ENCODE results near the gene SNED1. TPM values are rescaled to one million over a fixed set of nuclear protein-coding genes. Genes with fewer than 3 reads are reported as not detected.

The SNED1 gene
- total and polyA plus RNA-seq, 9 of the 15 experiments (the other 6 are each of a cell fraction or from before 2014, with no cell fraction given): 0.03 to 0.07 (median 0.05) TPM; not detected in 5

GRCh38 chr2:241094172-241094571, 95.8 kb downstream of the SNED1 start:
- ATAC-seq: no peak

More at GRCh38 chr2:241094172-241094571, 95.8 kb downstream of the SNED1 start:
- CTCF ChIA-PET (ENCODE audit: low intra/inter-chr PET ratio): no interaction called here
- H4K20me1 ChIP-seq (replicated peaks; ENCODE audit: control insufficient read depth, insufficient read depth, low read length): no peaks in the 10 kb centered on the region
- H3K4me1 ChIP-seq (replicated peaks in 1 of 2; ENCODE audit: control insufficient read depth in 2 of 2, insufficient read depth in 2 of 2, low read length in 2 of 2): no peaks in the 10 kb centered on the region
- no peak overlapping the region for H3K27ac ChIP-seq (ENCODE audit: extremely low read depth, low read depth, low read length)
- in situ Hi-C loops (cut with MboI): no loop called here
- H3K9ac ChIP-seq (ENCODE audit: insufficient read depth in 1 of 2, low read depth in 2 of 2, low read length in 2 of 2): no peak overlapping the region
- H3K4me3 ChIP-seq: no peak overlapping the region
- DNase-seq (ENCODE audit: extremely low read depth in 1 of 4, low spot score in 3 of 4) (no peak), FAIRE-seq (no peak)
- peaks cover 73% of the 10 kb centered on the region; the same call in 2 of the 3 replicates for H3K36me3 ChIP-seq (ENCODE audit: control insufficient read depth, insufficient read depth, low read length)
- 92% methylated on average over 7 of the region's 7 CpGs for WGBS (ENCODE audit: insufficient coverage, low coverage, missing lambda C conversion rate)
- H3K27me3 ChIP-seq (ENCODE audit: control insufficient read depth in 2 of 2, insufficient read depth in 2 of 2, low read length in 2 of 2): no peaks in the 10 kb centered on the region
- H3K4me2 ChIP-seq (ENCODE audit: insufficient read depth, low read length): no peak overlapping the region
- peaks cover 4% of the 10 kb centered on the region; the same call in 1 of the 3 replicates for H3K79me2 ChIP-seq (ENCODE audit: control insufficient read depth, insufficient read depth, low read length)
- no peaks in the 10 kb centered on the region for H3K9me1 ChIP-seq (ENCODE audit: control insufficient read depth, insufficient read depth, low read length)
- POLR2A ChIA-PET: interaction anchor here (1.0 kb wide), 1 partner anchor 16 kb away, joined by 3 read pairs; no protein-coding TSS in a partner anchor
- no peak overlapping the region for H2AFZ ChIP-seq (ENCODE audit: low read depth, low read length)
- TF ChIP-seq BRCA1 (IDR thresholded peaks at IDR 0.05) (no peak), BRCA1 (CRISPR knock-in tag; IDR thresholded peaks at IDR 0.05) (no peak), SMARCC2 (IDR thresholded peaks at IDR 0.05; ENCODE audit: low read depth) (no peak), SRSF3 (IDR thresholded peaks at IDR 0.05; ENCODE audit: insufficient read depth, low read length) (no peak), SMAD3 (CRISPR knock-in tag; conservative IDR thresholded peaks at IDR 0.05) (no peak), TGIF2 (CRISPR knock-in tag; IDR thresholded peaks at IDR 0.05) (no peak), SMAD2 (IDR thresholded peaks at IDR 0.05; ENCODE audit: low read depth, low read length) (no peak), MBD2 (IDR thresholded peaks at IDR 0.05; ENCODE audit: borderline replicate concordance, low read depth) (no peak), CBFB (CRISPR knock-in tag; IDR thresholded peaks at IDR 0.05) (no peak), POLR3G (IDR thresholded peaks at IDR 0.05; ENCODE audit: extremely low read depth, insufficient read length, insufficient replicate concordance) (no peak), MAZ (CRISPR knock-in tag; conservative IDR thresholded peaks at IDR 0.05 in 1 of 2, IDR thresholded peaks at IDR 0.05 in 1 of 2) (no peak), NFIC (IDR thresholded peaks at IDR 0.05) (no peak), FIP1L1 (IDR thresholded peaks at IDR 0.05; ENCODE audit: low read depth, low read length, poor library complexity, severe bottlenecking) (no peak), NCOA4 (IDR thresholded peaks at IDR 0.05; ENCODE audit: partially characterized antibody) (no peak), NFIX (CRISPR knock-in tag; IDR thresholded peaks at IDR 0.05; ENCODE audit: low read depth) (no peak), TSC22D4 (tag; IDR thresholded peaks at IDR 0.05) (no peak)
- TF ChIP-seq, protein P1, sequence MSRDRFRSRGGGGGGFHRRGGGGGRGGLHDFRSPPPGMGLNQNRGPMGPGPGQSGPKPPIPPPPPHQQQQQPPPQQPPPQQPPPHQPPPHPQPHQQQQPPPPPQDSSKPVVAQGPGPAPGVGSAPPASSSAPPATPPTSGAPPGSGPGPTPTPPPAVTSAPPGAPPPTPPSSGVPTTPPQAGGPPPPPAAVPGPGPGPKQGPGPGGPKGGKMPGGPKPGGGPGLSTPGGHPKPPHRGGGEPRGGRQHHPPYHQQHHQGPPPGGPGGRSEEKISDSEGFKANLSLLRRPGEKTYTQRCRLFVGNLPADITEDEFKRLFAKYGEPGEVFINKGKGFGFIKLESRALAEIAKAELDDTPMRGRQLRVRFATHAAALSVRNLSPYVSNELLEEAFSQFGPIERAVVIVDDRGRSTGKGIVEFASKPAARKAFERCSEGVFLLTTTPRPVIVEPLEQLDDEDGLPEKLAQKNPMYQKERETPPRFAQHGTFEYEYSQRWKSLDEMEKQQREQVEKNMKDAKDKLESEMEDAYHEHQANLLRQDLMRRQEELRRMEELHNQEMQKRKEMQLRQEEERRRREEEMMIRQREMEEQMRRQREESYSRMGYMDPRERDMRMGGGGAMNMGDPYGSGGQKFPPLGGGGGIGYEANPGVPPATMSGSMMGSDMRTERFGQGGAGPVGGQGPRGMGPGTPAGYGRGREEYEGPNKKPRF (IDR thresholded peaks at IDR 0.05; ENCODE audit: low read depth, low read length): no peak
- TF ChIP-seq, protein P2, sequence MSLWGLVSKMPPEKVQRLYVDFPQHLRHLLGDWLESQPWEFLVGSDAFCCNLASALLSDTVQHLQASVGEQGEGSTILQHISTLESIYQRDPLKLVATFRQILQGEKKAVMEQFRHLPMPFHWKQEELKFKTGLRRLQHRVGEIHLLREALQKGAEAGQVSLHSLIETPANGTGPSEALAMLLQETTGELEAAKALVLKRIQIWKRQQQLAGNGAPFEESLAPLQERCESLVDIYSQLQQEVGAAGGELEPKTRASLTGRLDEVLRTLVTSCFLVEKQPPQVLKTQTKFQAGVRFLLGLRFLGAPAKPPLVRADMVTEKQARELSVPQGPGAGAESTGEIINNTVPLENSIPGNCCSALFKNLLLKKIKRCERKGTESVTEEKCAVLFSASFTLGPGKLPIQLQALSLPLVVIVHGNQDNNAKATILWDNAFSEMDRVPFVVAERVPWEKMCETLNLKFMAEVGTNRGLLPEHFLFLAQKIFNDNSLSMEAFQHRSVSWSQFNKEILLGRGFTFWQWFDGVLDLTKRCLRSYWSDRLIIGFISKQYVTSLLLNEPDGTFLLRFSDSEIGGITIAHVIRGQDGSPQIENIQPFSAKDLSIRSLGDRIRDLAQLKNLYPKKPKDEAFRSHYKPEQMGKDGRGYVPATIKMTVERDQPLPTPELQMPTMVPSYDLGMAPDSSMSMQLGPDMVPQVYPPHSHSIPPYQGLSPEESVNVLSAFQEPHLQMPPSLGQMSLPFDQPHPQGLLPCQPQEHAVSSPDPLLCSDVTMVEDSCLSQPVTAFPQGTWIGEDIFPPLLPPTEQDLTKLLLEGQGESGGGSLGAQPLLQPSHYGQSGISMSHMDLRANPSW (CRISPR knock-in tag; IDR thresholded peaks at IDR 0.05): no peak
- BruUV-seq (replicated peaks): no TSS peak
- intact Hi-C loops (cut with micrococcal nuclease): no loop called here
- no peaks in the 10 kb centered on the region for H3K9me3 ChIP-seq (replicated peaks; ENCODE audit: control insufficient read depth, insufficient read depth, low read depth, low read length)
